Measurements from ENCODE around the gene PPM1M. TPM values are rescaled to one million over a fixed set of nuclear protein-coding genes. Genes with fewer than 3 reads are reported as not detected.

Gene PPM1M
- total RNA-seq, 1 donor from 2014 or later, result 6.1 TPM

GRCh38 chr3:52223449-52224408 is 21.8 kb upstream of the PPM1M start:
- H3K27me3 Mint-ChIP-seq, result no peaks in the 10 kb centered on the region
- H3K27ac Mint-ChIP-seq, result peak overlapping the region; percentile 44
- no peak for DNase-seq (ENCODE audit: low spot score, unreplicated experiment)
- no peak overlapping the region for H3K4me3 Mint-ChIP-seq (ENCODE audit: low read depth)
- no peak for TF ChIP-seq CTCF (IDR thresholded peaks at IDR 0.05; ENCODE audit: unreplicated experiment)
- H3K4me1 Mint-ChIP-seq (ENCODE audit: low read depth), result peaks cover 2% of the 10 kb centered on the region
- no peaks in the 10 kb centered on the region for H3K9me3 Mint-ChIP-seq (ENCODE audit: low read depth)
- no peaks in the 10 kb centered on the region for H3K36me3 Mint-ChIP-seq (ENCODE audit: insufficient read depth)

- H3K4me3 Mint-ChIP-seq (ENCODE audit: low read depth), result no peak within 1 kb of the TSS
- DNase-seq (ENCODE audit: low spot score, unreplicated experiment), result no peak
- H3K27me3 Mint-ChIP-seq, result no peaks in the 10 kb centered on the region
- H3K9me3 Mint-ChIP-seq (ENCODE audit: low read depth), result no peaks in the 10 kb centered on the region
- H3K36me3 Mint-ChIP-seq (ENCODE audit: insufficient read depth), result no peaks in the 10 kb centered on the region
- no peak for TF ChIP-seq CTCF (IDR thresholded peaks at IDR 0.05; ENCODE audit: unreplicated experiment)
- H3K27ac Mint-ChIP-seq, result no peak within 1 kb of the TSS
- H3K4me1 Mint-ChIP-seq (ENCODE audit: low read depth), result no peaks in the 10 kb centered on the region
Observed at GRCh38 chr3:52225452-52226228, 19.9 kb upstream of the PPM1M start, which contains the start of gene TLR9. Gene TLR9 (minus strand): TSS chr3:52225645. CDS start chr3:52225529, 116 bp downstream.

DNA sequence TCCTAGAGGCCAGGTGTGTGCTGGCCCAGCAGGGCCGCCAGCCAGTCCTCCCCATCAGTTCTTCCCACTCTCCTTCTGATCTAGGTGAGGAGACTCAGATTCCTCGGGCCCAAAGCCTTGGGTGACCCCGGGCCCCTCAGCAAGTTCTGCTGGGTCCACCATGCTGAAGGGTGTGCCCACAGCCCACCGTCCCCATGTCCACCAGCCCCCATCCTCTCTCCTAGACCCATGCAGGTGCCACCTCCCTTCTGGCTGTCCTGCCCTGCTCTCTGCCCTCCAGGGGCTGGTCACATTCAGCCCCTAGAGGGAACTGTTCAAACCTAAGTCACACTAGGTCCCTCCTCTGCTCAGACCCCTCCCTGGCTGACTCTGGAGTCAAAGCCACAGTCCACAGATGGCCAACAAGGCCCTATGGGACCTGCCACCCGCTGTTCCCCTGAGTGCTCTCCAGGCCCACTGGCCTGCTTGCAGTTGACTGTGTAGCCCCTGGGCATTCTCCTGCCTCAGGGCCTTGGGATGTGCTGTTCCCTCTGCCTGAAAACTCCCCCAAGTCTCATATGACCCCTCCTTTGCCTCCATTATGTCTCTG is 19.2 kb upstream of the PPM1M start:
- no peaks in the 10 kb centered on the region for H3K27me3 Mint-ChIP-seq
- TF ChIP-seq CTCF (IDR thresholded peaks at IDR 0.05; ENCODE audit: unreplicated experiment), result no peak
- H3K9me3 Mint-ChIP-seq (ENCODE audit: low read depth), result no peaks in the 10 kb centered on the region
- H3K4me3 Mint-ChIP-seq (ENCODE audit: low read depth), result no peak overlapping the region
- no peak overlapping the region for H3K27ac Mint-ChIP-seq
- no peak for DNase-seq (ENCODE audit: low spot score, unreplicated experiment)
- H3K36me3 Mint-ChIP-seq (ENCODE audit: insufficient read depth), result no peaks in the 10 kb centered on the region
- no peaks in the 10 kb centered on the region for H3K4me1 Mint-ChIP-seq (ENCODE audit: low read depth)

GRCh38 chr3:52227117-52227516 is 18.4 kb upstream of the PPM1M start:
- Mint-ChIP-seq H3K27me3 (no peaks in the 10 kb centered on the region), H3K36me3 (ENCODE audit: insufficient read depth) (peaks cover 2% of the 10 kb centered on the region), H3K4me3 (ENCODE audit: low read depth) (no peak overlapping the region), H3K4me1 (ENCODE audit: low read depth) (no peaks in the 10 kb centered on the region), H3K27ac (no peak overlapping the region), H3K9me3 (ENCODE audit: low read depth) (no peaks in the 10 kb centered on the region)
- no peak for TF ChIP-seq CTCF (IDR thresholded peaks at IDR 0.05; ENCODE audit: unreplicated experiment)
- DNase-seq (ENCODE audit: low spot score, unreplicated experiment), result no peak

- Mint-ChIP-seq H3K9me3 (ENCODE audit: low read depth) (no peaks in the 10 kb centered on the region), H3K27me3 (no peaks in the 10 kb centered on the region), H3K27ac (no peak overlapping the region), H3K36me3 (ENCODE audit: insufficient read depth) (peaks cover 2% of the 10 kb centered on the region), H3K4me1 (ENCODE audit: low read depth) (no peaks in the 10 kb centered on the region), H3K4me3 (ENCODE audit: low read depth) (no peak overlapping the region)
- no peak for DNase-seq (ENCODE audit: low spot score, unreplicated experiment)
- TF ChIP-seq CTCF (IDR thresholded peaks at IDR 0.05; ENCODE audit: unreplicated experiment), result no peak
Observed at GRCh38 chr3:52227766-52228165, 17.8 kb upstream of the PPM1M start.
